Medulla oblongata (tissue), 1 donor: ENCODE results near the gene KIF7.
"Not testable (repeated sequence)": the region's sequence is repeated elsewhere in the genome, so short reads cannot be mapped to it uniquely, and the experiment has no call there.

Source experiments
- DNase-seq: peaks from one replicate; pipeline ENCODE4 v3.0.0-alpha.2; 2015; ENCODE audit errors: extremely low spot score

Gene KIF7

DNA sequence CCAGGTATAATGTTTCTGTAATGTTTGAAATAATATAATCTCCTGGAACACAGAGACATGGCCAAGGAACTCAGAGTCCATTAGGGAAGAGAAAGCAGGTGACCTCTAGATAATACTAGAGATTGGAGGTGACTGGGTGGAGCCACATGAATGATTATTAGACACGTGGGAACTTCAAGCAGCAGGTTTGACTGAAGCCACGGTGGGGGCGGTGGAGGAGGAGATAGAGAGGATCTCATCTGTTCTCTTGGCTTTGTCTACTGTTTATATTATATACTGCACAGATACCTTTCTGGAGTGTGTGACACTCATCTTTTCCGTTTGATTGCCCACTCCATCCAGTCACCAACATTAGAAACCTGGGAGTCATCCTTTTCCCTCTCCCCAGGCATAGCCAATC lies 33.7 kb downstream of the KIF7 start:
- DNase-seq, result no peak

DNA sequence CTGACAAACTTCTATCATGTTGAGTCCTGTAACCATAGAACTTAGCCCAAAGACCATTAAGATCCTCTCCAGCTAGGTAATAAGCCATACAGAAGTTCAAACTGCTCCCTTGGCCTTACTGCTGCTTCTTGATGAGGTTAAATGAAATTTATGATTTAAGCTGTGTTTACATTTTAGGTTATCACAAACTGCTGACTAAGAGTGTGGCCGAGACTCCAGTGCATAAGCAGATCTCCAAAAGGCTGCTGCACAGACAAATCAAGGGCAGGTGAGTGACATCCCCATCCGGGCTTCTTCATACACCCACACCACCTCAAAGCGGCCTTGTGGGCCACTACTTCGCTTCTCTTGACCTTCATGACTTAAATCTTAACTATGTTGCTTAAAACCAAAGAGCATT lies 39.0 kb downstream of the KIF7 start:
- no peak for DNase-seq

GRCh38 chr15:89615135-89615534 lies 40.1 kb downstream of the KIF7 start:
- no peak for DNase-seq

- DNase-seq, result no peak
Observed at GRCh38 chr15:89614164-89614563, 41.1 kb downstream of the KIF7 start.

GRCh38 chr15:89613031-89613430 lies 42.2 kb downstream of the KIF7 start:
- no peak for DNase-seq

GRCh38 chr15:89611317-89611716 lies 44.0 kb downstream of the KIF7 start:
- DNase-seq, result no peak

DNA sequence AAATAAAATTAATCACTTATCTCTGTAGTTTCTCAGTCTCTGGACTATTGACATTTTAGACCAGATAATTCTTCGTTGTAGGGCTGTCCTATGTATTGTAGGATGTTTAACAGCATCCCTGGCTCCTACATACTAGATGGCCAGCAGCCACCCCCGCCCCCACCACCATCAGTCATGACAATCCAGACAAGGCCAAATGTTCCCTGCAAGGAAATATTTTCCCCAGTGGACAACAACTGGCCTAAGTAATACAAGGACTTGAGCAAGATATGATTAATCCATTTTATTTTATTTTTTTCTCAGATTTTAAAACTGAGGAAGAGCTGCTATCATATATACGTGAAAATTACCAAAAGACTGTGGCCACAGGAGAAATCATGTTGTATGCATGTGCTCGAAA lies 56.2 kb downstream of the KIF7 start:
- no peak for DNase-seq

DNA sequence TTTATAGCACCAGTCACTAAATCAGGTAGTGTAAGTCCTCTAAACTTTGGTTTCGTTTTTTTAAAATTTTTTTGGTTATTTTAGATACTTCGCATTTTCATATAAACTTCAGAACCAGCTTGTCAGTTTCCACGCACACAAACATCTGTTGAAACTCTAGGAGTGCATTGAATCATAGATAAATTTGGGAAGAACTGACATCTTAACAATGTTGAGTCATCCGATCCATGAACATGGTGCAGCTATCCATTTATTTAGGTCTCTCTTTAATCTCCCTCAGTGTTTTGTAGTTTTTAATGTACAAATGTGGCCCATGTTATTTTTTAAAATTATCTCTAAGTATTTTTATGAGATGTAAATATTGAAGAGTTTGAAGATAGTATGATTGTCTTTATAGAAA lies 62.2 kb downstream of the KIF7 start:
- no peak for DNase-seq

GRCh38 chr15:89591834-89592233 lies 63.4 kb downstream of the KIF7 start:
- no peak for DNase-seq

- DNase-seq, result no peak
Observed at GRCh38 chr15:89587955-89588354, 67.3 kb downstream of the KIF7 start.

- no peak for DNase-seq
Observed at GRCh38 chr15:89586651-89587050, 68.6 kb downstream of the KIF7 start.

DNA sequence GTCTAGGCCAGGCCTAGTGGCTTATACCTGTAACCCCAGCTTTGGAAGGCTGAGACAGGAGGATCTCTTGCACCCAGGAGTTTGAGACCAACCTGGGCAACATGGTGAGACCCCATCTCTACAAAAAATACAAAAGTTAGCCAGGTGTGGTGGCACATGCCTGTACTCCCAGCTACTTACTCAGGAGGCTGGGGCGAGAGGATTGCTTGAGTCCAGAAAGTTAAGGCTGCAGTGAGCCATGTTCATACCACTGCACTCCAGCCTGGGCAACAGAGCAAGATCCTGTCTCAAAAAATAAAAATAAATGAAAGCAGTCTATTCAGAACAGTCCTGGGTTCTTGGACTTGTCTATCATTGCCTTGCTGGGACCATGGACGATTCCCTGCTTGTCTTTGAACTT lies 74.5 kb downstream of the KIF7 start:
- not testable (repeated sequence) for DNase-seq

- DNase-seq, result no peak
Observed at GRCh38 chr15:89578146-89578545, 77.1 kb downstream of the KIF7 start.
